ENCODE results near the gene SPTBN5. TPM values are rescaled to one million over a fixed set of nuclear protein-coding genes. Genes with fewer than 3 reads are reported as not detected.

Gene SPTBN5
- total RNA-seq, 1 experiment from 2014 or later: 0.96 TPM

DNA sequence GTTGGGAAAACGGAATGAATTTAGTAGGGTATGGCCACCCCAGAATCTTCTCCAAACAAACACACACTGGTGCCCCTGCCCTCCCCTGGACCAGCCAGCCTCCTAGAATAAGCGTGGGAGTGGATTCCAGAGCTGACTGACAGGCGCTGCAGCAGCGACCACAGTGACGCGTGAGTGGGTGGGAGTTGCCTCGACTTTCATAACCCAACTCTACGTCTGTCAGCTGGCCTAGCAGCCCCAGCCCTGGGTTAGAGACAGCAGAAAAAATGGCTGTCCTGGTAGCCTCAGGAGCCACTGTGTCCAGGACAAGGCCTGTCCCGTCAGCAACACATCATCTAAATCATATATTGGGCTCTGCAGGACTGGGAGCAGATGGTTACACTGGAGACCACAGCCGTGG lies 45.2 kb downstream of the SPTBN5 start:
- H3K36me3 ChIP-seq (ENCODE audit: control insufficient read depth in 1 of 2, insufficient read depth in 2 of 2, low read length in 2 of 2): peaks cover 0 to 3% of the 10 kb centered on the region in 2 experiments; a peak in 1 of 4 replicates
- ChIA-PET POLR2A (no interaction called here), RAD21 (ENCODE audit: low non-redundant PET in 1 of 2, low total read pairs in 2 of 2, uncharacterized antibody in 2 of 2, unreplicated experiment in 2 of 2) (no interaction called here), CTCF (no interaction called here)
- no peak overlapping the region for H3K9ac ChIP-seq (ENCODE audit: low read length)
- TF ChIP-seq, protein P1, sequence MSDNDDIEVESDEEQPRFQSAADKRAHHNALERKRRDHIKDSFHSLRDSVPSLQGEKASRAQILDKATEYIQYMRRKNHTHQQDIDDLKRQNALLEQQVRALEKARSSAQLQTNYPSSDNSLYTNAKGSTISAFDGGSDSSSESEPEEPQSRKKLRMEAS (IDR thresholded peaks at IDR 0.05): no peak
- no peak for TF ChIP-seq SP1 (IDR thresholded peaks at IDR 0.05; ENCODE audit: low read depth)
- no peak for TF ChIP-seq ZNF274 (IDR thresholded peaks at IDR 0.05; ENCODE audit: low read depth, low read length)
- TF ChIP-seq, protein P2, sequence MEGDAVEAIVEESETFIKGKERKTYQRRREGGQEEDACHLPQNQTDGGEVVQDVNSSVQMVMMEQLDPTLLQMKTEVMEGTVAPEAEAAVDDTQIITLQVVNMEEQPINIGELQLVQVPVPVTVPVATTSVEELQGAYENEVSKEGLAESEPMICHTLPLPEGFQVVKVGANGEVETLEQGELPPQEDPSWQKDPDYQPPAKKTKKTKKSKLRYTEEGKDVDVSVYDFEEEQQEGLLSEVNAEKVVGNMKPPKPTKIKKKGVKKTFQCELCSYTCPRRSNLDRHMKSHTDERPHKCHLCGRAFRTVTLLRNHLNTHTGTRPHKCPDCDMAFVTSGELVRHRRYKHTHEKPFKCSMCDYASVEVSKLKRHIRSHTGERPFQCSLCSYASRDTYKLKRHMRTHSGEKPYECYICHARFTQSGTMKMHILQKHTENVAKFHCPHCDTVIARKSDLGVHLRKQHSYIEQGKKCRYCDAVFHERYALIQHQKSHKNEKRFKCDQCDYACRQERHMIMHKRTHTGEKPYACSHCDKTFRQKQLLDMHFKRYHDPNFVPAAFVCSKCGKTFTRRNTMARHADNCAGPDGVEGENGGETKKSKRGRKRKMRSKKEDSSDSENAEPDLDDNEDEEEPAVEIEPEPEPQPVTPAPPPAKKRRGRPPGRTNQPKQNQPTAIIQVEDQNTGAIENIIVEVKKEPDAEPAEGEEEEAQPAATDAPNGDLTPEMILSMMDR (IDR thresholded peaks at IDR 0.05 in 2 of 3, conservative IDR thresholded peaks at IDR 0.05 in 1 of 3; ENCODE audit: borderline replicate concordance in 1 of 3, insufficient read depth in 1 of 3, low read depth in 2 of 3, low read length in 2 of 3): no peak
- TF ChIP-seq JUND (IDR thresholded peaks at IDR 0.05): no peak
- no peak for TF ChIP-seq FOSL1 (IDR thresholded peaks at IDR 0.05; ENCODE audit: low read depth)
- no peak for TF ChIP-seq CBX3 (IDR thresholded peaks at IDR 0.05; ENCODE audit: low read depth)
- TF ChIP-seq POLR2A (IDR thresholded peaks at IDR 0.05; ENCODE audit: borderline replicate concordance, extremely low read depth, insufficient read depth, insufficient read length): no peak
- TF ChIP-seq EGR1 (IDR thresholded peaks at IDR 0.05; ENCODE audit: low read depth): no peak
- TF ChIP-seq POLR2AphosphoS5 (IDR thresholded peaks at IDR 0.05; ENCODE audit: low read depth, low read length): no peak
- TF ChIP-seq CEBPB (IDR thresholded peaks at IDR 0.05; ENCODE audit: low read depth): no peak
- TF ChIP-seq, protein P3, sequence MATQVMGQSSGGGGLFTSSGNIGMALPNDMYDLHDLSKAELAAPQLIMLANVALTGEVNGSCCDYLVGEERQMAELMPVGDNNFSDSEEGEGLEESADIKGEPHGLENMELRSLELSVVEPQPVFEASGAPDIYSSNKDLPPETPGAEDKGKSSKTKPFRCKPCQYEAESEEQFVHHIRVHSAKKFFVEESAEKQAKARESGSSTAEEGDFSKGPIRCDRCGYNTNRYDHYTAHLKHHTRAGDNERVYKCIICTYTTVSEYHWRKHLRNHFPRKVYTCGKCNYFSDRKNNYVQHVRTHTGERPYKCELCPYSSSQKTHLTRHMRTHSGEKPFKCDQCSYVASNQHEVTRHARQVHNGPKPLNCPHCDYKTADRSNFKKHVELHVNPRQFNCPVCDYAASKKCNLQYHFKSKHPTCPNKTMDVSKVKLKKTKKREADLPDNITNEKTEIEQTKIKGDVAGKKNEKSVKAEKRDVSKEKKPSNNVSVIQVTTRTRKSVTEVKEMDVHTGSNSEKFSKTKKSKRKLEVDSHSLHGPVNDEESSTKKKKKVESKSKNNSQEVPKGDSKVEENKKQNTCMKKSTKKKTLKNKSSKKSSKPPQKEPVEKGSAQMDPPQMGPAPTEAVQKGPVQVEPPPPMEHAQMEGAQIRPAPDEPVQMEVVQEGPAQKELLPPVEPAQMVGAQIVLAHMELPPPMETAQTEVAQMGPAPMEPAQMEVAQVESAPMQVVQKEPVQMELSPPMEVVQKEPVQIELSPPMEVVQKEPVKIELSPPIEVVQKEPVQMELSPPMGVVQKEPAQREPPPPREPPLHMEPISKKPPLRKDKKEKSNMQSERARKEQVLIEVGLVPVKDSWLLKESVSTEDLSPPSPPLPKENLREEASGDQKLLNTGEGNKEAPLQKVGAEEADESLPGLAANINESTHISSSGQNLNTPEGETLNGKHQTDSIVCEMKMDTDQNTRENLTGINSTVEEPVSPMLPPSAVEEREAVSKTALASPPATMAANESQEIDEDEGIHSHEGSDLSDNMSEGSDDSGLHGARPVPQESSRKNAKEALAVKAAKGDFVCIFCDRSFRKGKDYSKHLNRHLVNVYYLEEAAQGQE (IDR thresholded peaks at IDR 0.05; ENCODE audit: low read depth): no peak
- TF ChIP-seq SIN3A (IDR thresholded peaks at IDR 0.05; ENCODE audit: low read depth): no peak
- no peak for TF ChIP-seq RAD21 (IDR thresholded peaks at IDR 0.05; ENCODE audit: low read depth)
- H3K9me2 ChIP-seq (ENCODE audit: insufficient read depth): no peaks in the 10 kb centered on the region
- H3K4me1 ChIP-seq (ENCODE audit: control insufficient read depth in 1 of 2, insufficient read depth in 2 of 2, low read length in 2 of 2): no peaks in the 10 kb centered on the region
- H3K4me2 ChIP-seq (ENCODE audit: low read length): no peak overlapping the region
- intact Hi-C loops (cut with micrococcal nuclease): no loop called here
- no peak overlapping the region for H3K27ac ChIP-seq (ENCODE audit: low read depth, low read length)
- no peaks in the 10 kb centered on the region for H4K20me1 ChIP-seq (ENCODE audit: insufficient read depth)
- DNase-seq (ENCODE audit: low read depth, low spot score): no peak
- no TSS peak for BruUV-seq (replicated peaks)
- H2AFZ ChIP-seq (ENCODE audit: low read depth, low read length, poor library complexity, severe bottlenecking): no peak overlapping the region
- no peak overlapping the region for H3K4me3 ChIP-seq (replicated peaks in 1 of 2; ENCODE audit: low read depth in 1 of 2, low read length in 2 of 2)
- H3K79me2 ChIP-seq (ENCODE audit: insufficient read depth, low read length): no peaks in the 10 kb centered on the region
- no peak for ATAC-seq
- no peaks in the 10 kb centered on the region for H3K27me3 ChIP-seq (ENCODE audit: insufficient read depth, low read length)
- H3K9me3 ChIP-seq (ENCODE audit: control insufficient read depth in 1 of 2, insufficient read depth in 1 of 2, low read depth in 1 of 2, low read length in 2 of 2): no peaks in the 10 kb centered on the region

Measured in HCT116 (cell line).